T-helper 22 cell (primary cell): ENCODE measurements around the gene ASTN1.

Experiments used
- DNase-seq: peaks from one replicate; pipeline ENCODE4 v3.0.0-alpha.2; 2020; ENCODE audit warnings: low read depth

Gene ASTN1

GRCh38 chr1:177163844-177164379 is 600 bp downstream of the ASTN1 start:
- DNase-seq: no peak

GRCh38 chr1:177162243-177162642 is 2.3 kb downstream of the ASTN1 start:
- no peak for DNase-seq

GRCh38 chr1:177146499-177146898 is 18.0 kb downstream of the ASTN1 start:
- DNase-seq: no peak

- DNase-seq: no peak
Observed at GRCh38 chr1:177145106-177146070, 19.1 kb downstream of the ASTN1 start.

GRCh38 chr1:177142791-177143271 is 21.7 kb downstream of the ASTN1 start:
- DNase-seq: no peak

- DNase-seq: no peak
Observed at GRCh38 chr1:177142010-177142409, 22.5 kb downstream of the ASTN1 start.

- no peak for DNase-seq
Observed at GRCh38 chr1:177138347-177138746, 26.2 kb downstream of the ASTN1 start.

- DNase-seq: no peak
Observed at GRCh38 chr1:177137814-177138213, 26.7 kb downstream of the ASTN1 start.

GRCh38 chr1:177135250-177135649 is 29.3 kb downstream of the ASTN1 start:
- no peak for DNase-seq

- no peak for DNase-seq
Observed at GRCh38 chr1:177133977-177134538, 30.5 kb downstream of the ASTN1 start.

GRCh38 chr1:177132141-177132540 is 32.4 kb downstream of the ASTN1 start:
- DNase-seq: no peak

GRCh38 chr1:177131723-177132122 is 32.8 kb downstream of the ASTN1 start:
- no peak for DNase-seq

- no peak for DNase-seq
Observed at GRCh38 chr1:177130451-177130945, 34.0 kb downstream of the ASTN1 start.

GRCh38 chr1:177128665-177129281 is 35.7 kb downstream of the ASTN1 start:
- DNase-seq: no peak

GRCh38 chr1:177126267-177126666 is 38.2 kb downstream of the ASTN1 start:
- DNase-seq: no peak

- DNase-seq: no peak
Observed at GRCh38 chr1:177124577-177125278, 39.8 kb downstream of the ASTN1 start.

GRCh38 chr1:177122461-177123251 is 41.9 kb downstream of the ASTN1 start:
- no peak for DNase-seq

GRCh38 chr1:177119311-177119710 is 45.2 kb downstream of the ASTN1 start:
- no peak for DNase-seq

- no peak for DNase-seq
Observed at GRCh38 chr1:177118901-177119300, 45.6 kb downstream of the ASTN1 start.

GRCh38 chr1:177116941-177117340 is 47.6 kb downstream of the ASTN1 start:
- no peak for DNase-seq
